HepG2 (cell line): ENCODE results near the gene EVL. TPM values are rescaled to one million over a fixed set of nuclear protein-coding genes. Genes with fewer than 3 reads are reported as not detected.

Experiments used
- ATAC-seq: fragments of 200-7000 bp; cut with Tn5 transposase; 3 replicates; pipeline ENCODE4 v1.9.1; 2020; ENCODE audit warnings: mild to moderate bottlenecking, moderate library complexity
- BruUV-seq: library from RNA; stranded (reverse); fragments of 400-500 nt; replicated peaks from 2 replicates; lab custom pipeline; 2021; lab: Mats Ljungman, UMichigan
- CTCF ChIA-PET: fragments of 300-600 bp; formaldehyde crosslinking; extraction: SDS; loops from one replicate; lab custom pipeline; 2021; ENCODE audit warnings: low total read pairs, inconsistent platforms, low intra/inter-chr PET ratio; lab: Yijun Ruan, JAX
- POLR2A ChIA-PET: fragments of 350-600 bp; sonication (Branson Sonifier 250); formaldehyde crosslinking; loops from one replicate; lab custom pipeline; 2020; ENCODE audit warnings: antibody characterized with exemption, inconsistent platforms; lab: Yijun Ruan, JAX
- DNase-seq: peaks from one replicate; pipeline ENCODE4 v3.0.0-alpha.2; 2015; ENCODE audit warnings: low spot score
- FAIRE-seq: peaks from 3 replicates; lab custom pipeline; 2011; peaks lifted over from hg19 to GRCh38; lab: Jason Lieb, UNC
- H2AFZ ChIP-seq: one replicate; pipeline ENCODE4 v1.6.1; 2011; ENCODE audit warnings: low read length, inconsistent platforms
- H3K27ac ChIP-seq: fragments of 300-600 bp; 3 replicates; pipeline ENCODE4 v1.8.0; 2011; ENCODE audit warnings: mixed run types, mild to moderate bottlenecking, mixed read lengths, low read length, inconsistent platforms; ENCODE audit not compliant: insufficient read depth; ENCODE audit errors: extremely low read length
- H3K27me3 ChIP-seq, 2 experiments: fragments of 200-600 bp in 1 of 2; 2 replicates in 1 of 2; 3 replicates in 1 of 2; pipeline versions ENCODE4 v1.6.0 to v1.8.0; 2011; ENCODE audit warnings: low read length in 2 of 2, mild to moderate bottlenecking in 2 of 2, moderate library complexity in 2 of 2, inconsistent platforms in 1 of 2; ENCODE audit not compliant: insufficient read depth in 2 of 2, control insufficient read depth in 1 of 2
- H3K36me3 ChIP-seq, 2 experiments: fragments of 200-600 bp in 1 of 2; replicated peaks in 1 of 2; 2 replicates in 1 of 2; 3 replicates in 1 of 2; pipeline versions ENCODE4 v1.5.1 to v1.8.0; 2011; ENCODE audit warnings: low read length in 2 of 2, inconsistent platforms in 1 of 2; ENCODE audit not compliant: insufficient read depth in 2 of 2, control insufficient read depth in 1 of 2
- H3K4me1 ChIP-seq: 2 replicates; pipeline ENCODE4 v1.5.1; 2012; ENCODE audit warnings: low read length, inconsistent platforms; ENCODE audit not compliant: insufficient read depth
- H3K4me2 ChIP-seq: 2 replicates; pipeline ENCODE4 v1.6.0; 2011; ENCODE audit warnings: low read depth, low read length, inconsistent platforms
- H3K4me3 ChIP-seq, 3 experiments: fragments of 200-600 bp in 1 of 3; sonication (generic), shearing (Covaris generic) in 1 of 3; replicated peaks in 1 of 3; 2 replicates each; pipeline ENCODE4 v1.5.1; 2011 to 2016; ENCODE audit warnings: low read length in 3 of 3, inconsistent platforms in 2 of 3, low read depth in 2 of 3, mild to moderate bottlenecking in 2 of 3, control low read depth in 1 of 3, mixed read lengths in 1 of 3; ENCODE audit not compliant: insufficient read depth in 1 of 3
- H3K79me2 ChIP-seq: one replicate; pipeline ENCODE4 v1.6.1; 2011; ENCODE audit warnings: low read length, inconsistent platforms; ENCODE audit not compliant: insufficient read depth
- H3K9ac ChIP-seq: 2 replicates; pipeline ENCODE4 v1.6.0; 2011; ENCODE audit warnings: mild to moderate bottlenecking, low read depth, low read length, inconsistent platforms; ENCODE audit not compliant: insufficient read depth
- H3K9me3 ChIP-seq: 2 replicates; pipeline ENCODE4 v1.5.1; 2012; ENCODE audit warnings: mild to moderate bottlenecking, low read length
- H4K20me1 ChIP-seq: 2 replicates; pipeline ENCODE4 v1.6.0; 2011; ENCODE audit warnings: inconsistent platforms, mild to moderate bottlenecking, low read length, moderate library complexity; ENCODE audit not compliant: insufficient read depth
- ADNP ChIP-seq: sonication (generic); formaldehyde crosslinking; IDR thresholded peaks from 2 replicates; pipeline ENCODE4 v1.4.0; 2020; ENCODE audit warnings: missing genetic modification reagents
- AKNA ChIP-seq: sonication (generic); formaldehyde crosslinking; IDR thresholded peaks from 2 replicates; pipeline ENCODE4 v1.4.0; 2020; ENCODE audit warnings: missing genetic modification reagents, borderline replicate concordance
- BORCS8-MEF2B ChIP-seq: sonication (generic); formaldehyde crosslinking; IDR thresholded peaks from 2 replicates; pipeline ENCODE4 v1.8.0; 2022; ENCODE audit warnings: mild to moderate bottlenecking, missing genetic modification reagents
- FOSL1 ChIP-seq: sonication (generic); formaldehyde crosslinking; IDR thresholded peaks from 2 replicates; pipeline ENCODE4 v1.9.0; 2021; ENCODE audit warnings: missing genetic modification reagents, borderline replicate concordance
- GFI1 ChIP-seq: sonication (generic); formaldehyde crosslinking; IDR thresholded peaks from 2 replicates; pipeline ENCODE4 v1.5.0; 2020; ENCODE audit warnings: missing genetic modification reagents, mild to moderate bottlenecking, borderline replicate concordance
- KLF11 ChIP-seq: IDR thresholded peaks from 2 replicates; pipeline ENCODE4 v1.6.1; 2016; ENCODE audit warnings: missing compliant biosample characterization
- PAX8 ChIP-seq: sonication (generic); formaldehyde crosslinking; IDR thresholded peaks from 2 replicates; pipeline ENCODE4 v1.8.0; 2022; ENCODE audit warnings: mild to moderate bottlenecking, missing genetic modification reagents, borderline replicate concordance
- SIN3A ChIP-seq: IDR thresholded peaks from 2 replicates; pipeline ENCODE4 v1.6.1; 2011; ENCODE audit warnings: low read depth, mild to moderate bottlenecking, control low read depth, low read length, borderline replicate concordance
- ZBTB4 ChIP-seq: sonication (generic); formaldehyde crosslinking; IDR thresholded peaks from 2 replicates; pipeline ENCODE4 v1.4.0; 2020; ENCODE audit warnings: missing genetic modification reagents, mild to moderate bottlenecking, borderline replicate concordance
- ZNF33B ChIP-seq: sonication (generic); formaldehyde crosslinking; IDR thresholded peaks from 2 replicates; pipeline ENCODE4 v1.5.1; 2020; ENCODE audit warnings: mild to moderate bottlenecking, missing genetic modification reagents
- ZNF460 ChIP-seq: sonication (generic); formaldehyde crosslinking; IDR thresholded peaks from 2 replicates; pipeline ENCODE4 v1.5.1; 2020; ENCODE audit warnings: missing genetic modification reagents, mild to moderate bottlenecking, borderline replicate concordance
- WGBS: methylation state at CpG from one replicate; pipeline ENCODE4 v1.1.6; 2017; ENCODE audit warnings: low lambda C conversion rate; 5-methylcytosine and 5-hydroxymethylcytosine counted together
- in situ Hi-C: cut with HindIII; loops from 2 replicates; pipeline ENCODE4 v1.10.0; 2017; ENCODE audit warnings: low pct_unique_long_range_greater_than_20kb; ENCODE audit not compliant: extremely low pct_ligation_motif_present
- intact Hi-C: fragments of 100-400 bp; cut with micrococcal nuclease; formaldehyde crosslinking; loops from one replicate; pipeline ENCODE4 v1.10.0; 2022; ENCODE audit not compliant: unreplicated experiment
- polyA plus RNA-seq, 8 experiments: library from polyadenylated mRNA; depleted of rRNA in 3 of 8; stranded (reverse) in 7 of 8; unstranded in 1 of 8; fragments of >200 nt; fragmentation: Illumina TruSeq in 4 of 8; extraction: Trizol in 4 of 8; gene quantifications; 2 replicates each; pipeline versions ENCODE4 v1.2.1 to v1.2.3, GENCODE V29; 2011 to 2016; ENCODE audit warnings: low read depth in 4 of 8, missing spikeins in 1 of 8, mixed read lengths in 1 of 8; ENCODE audit not compliant: insufficient read depth in 1 of 8
- total RNA-seq, 5 experiments: library from RNA; depleted of rRNA; stranded (reverse); fragments of >200 nt; fragmentation: Illumina TruSeq; extraction: Trizol; gene quantifications; 2 replicates each; pipeline ENCODE4 v1.2.3, GENCODE V29; 2016; ENCODE audit warnings: low read depth in 1 of 5

EVL gene
- total and polyA plus RNA-seq, 2 of the 13 experiments (the other 11 are each of a cell fraction or from before 2014, with no cell fraction given) = 15.1 to 31.2 TPM

- WGBS = 97% methylated on average over 5 of the region's 8 CpGs
- in situ Hi-C loops (no loop called here), intact Hi-C loops (no loop called here)
- CTCF ChIA-PET = no interaction called here
- H3K36me3 ChIP-seq = peaks cover 0 to 3% of the 10 kb centered on the region in 2 experiments; a peak in 1 of 5 replicates
- BruUV-seq = no TSS peak
- H3K4me1 ChIP-seq = peaks cover 41% of the 10 kb centered on the region
- POLR2A ChIA-PET = no interaction called here
- H3K4me2 ChIP-seq = no peak overlapping the region
- no peak for FAIRE-seq
- no peak overlapping the region for H3K9ac ChIP-seq
- no peak overlapping the region for H3K4me3 ChIP-seq
- no peak for DNase-seq
- H3K79me2 ChIP-seq = no peaks in the 10 kb centered on the region
- no peak for ATAC-seq
- no peaks in the 10 kb centered on the region for H4K20me1 ChIP-seq
- TF ChIP-seq ZBTB4 (CRISPR knock-in tag) (no peak), ZNF33B (CRISPR knock-in tag) (no peak), FOSL1 (CRISPR knock-in tag) (no peak), PAX8 (CRISPR knock-in tag) (no peak), BORCS8-MEF2B (CRISPR knock-in tag) (no peak), AKNA (CRISPR knock-in tag) (no peak), ADNP (no peak), GFI1 (no peak), ZNF460 (CRISPR knock-in tag) (no peak), SIN3A (no peak), KLF11 (no peak)
- no peaks in the 10 kb centered on the region for H3K9me3 ChIP-seq
- H3K27me3 ChIP-seq = no peaks in the 10 kb centered on the region
- no peak overlapping the region for H2AFZ ChIP-seq
- H3K27ac ChIP-seq = no peak overlapping the region
These were observed 73.0 kb downstream of the EVL start for GRCh38 chr14:100138082-100138787.
